ENCODE results near the gene TNXB. TPM values are rescaled to one million over a fixed set of nuclear protein-coding genes. Genes with fewer than 3 reads are reported as not detected.
"Not testable (repeated sequence)": the region's sequence is repeated elsewhere in the genome, so short reads cannot be mapped to it uniquely, and the experiment has no call there.

The TNXB gene
- total RNA-seq, 5 donors from 2014 or later (not counting 1 experiment from before 2014, with no cell fraction given), result 8.0 to 20.9 (median 15.4) TPM

DNA sequence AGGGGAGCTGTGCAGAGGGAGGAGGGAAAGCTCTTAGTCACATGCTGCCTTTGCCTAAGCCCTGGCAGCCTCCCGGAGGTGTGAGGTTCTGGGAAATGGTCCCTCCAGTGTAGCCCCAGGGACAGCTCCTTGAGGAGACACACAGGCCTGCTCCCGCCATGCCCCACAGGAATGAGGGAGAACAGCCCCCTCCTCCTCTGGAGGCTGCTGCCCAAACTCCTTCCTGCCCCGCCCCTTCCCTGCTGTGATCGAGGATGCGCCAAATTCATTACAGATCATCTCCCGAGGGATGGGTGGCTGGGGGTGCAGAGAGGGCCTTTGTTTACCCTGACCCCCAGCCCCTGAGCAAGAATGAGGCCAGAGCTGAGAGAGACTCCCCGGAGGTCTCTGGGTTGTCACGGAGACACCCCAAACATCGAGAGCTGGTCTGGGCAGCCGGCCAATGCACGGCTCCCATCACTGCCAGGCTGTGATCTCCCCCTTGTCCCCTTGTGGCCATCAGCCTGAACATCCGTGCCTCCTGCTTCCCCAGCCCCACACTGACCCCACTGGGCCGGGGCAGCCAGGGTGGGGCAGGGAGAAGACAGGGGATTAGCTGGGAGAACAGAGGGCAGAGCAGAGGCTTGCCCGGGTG, 62.6 kb downstream of the TNXB start:
- no peaks in the 10 kb centered on the region for H3K36me3 Mint-ChIP-seq
- ATAC-seq (replicated peaks in 1 of 4) (no peak), DNase-seq (no peak)
- POLR2A ChIA-PET, result no interaction called here
- Histone ChIP-seq H3K4me3 (ENCODE audit: control insufficient read depth in 1 of 2, extremely low read depth in 1 of 2, low read length in 1 of 2) (no peak overlapping the region), H3K27ac (ENCODE audit: low read length) (no peak overlapping the region), H3K9me3 (no peaks in the 10 kb centered on the region), H3K36me3 (ENCODE audit: control insufficient read depth in 2 of 2, extremely low read depth in 1 of 2, insufficient read depth in 1 of 2, low read length in 1 of 2) (no peaks in the 10 kb centered on the region), H3K27me3 (replicated peaks in 1 of 2; ENCODE audit: control insufficient read depth in 2 of 2, extremely low read depth in 1 of 2, insufficient read depth in 2 of 2, low read length in 1 of 2) (peaks cover 0 to 26% of the 10 kb centered on the region in 2 experiments), H3K4me1 (ENCODE audit: control insufficient read depth in 1 of 2, extremely low read depth in 1 of 2, insufficient read depth in 2 of 2, low read length in 2 of 2) (peaks cover 0 to 9% of the 10 kb centered on the region in 2 experiments)
- no peaks in the 10 kb centered on the region for H3K27me3 Mint-ChIP-seq
- H3K4me1 Mint-ChIP-seq, result peaks cover 5 to 7% (median 6%) of the 10 kb centered on the region in 3 donors
- H3K27ac Mint-ChIP-seq, result no peak overlapping the region
- no peak overlapping the region for H3K4me3 Mint-ChIP-seq
- CTCF ChIA-PET, result interaction anchor here in 1 of 2 donors (0.5 kb wide), 1 partner anchor 116 kb away, joined by 5 read pairs; no protein-coding TSS in a partner anchor
- H3K9me3 Mint-ChIP-seq, result no peaks in the 10 kb centered on the region
- WGBS (ENCODE audit: insufficient coverage), result 65% methylated on average over 4 of the region's 14 CpGs

DNA sequence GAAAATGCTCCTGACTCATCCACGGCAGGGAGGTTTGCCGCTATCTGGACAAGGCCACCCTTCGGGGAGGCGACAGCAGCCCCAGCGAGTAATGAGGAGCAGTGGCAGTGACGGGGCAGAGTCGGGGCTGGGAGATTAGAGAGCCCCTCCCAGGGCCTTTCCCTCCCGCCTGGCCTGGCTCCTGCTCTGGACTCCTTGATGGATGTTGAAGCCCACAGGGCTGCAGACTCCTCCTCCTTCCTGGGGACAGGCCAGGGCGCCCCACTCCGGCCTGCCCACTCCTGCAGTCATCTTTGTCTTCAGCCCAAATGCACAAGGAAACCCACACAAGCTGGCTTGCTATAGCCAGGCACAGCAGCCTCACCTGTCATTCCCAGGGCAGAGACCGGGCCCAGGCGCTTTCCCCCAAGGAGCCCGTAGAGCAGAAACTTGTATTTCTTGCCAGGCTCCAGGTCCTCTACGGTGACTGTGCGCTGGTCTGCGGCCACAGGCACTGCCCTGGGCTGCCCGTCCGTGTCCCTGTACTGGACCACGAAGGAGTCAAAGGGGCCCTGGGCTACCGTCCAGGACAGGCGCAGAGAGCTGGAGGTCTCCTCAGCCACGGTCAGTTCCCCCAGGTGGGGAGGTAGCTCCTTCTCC, 63.2 kb downstream of the TNXB start:
- H3K4me1 Mint-ChIP-seq, result peaks cover 5 to 7% (median 6%) of the 10 kb centered on the region in 3 donors
- H3K27me3 Mint-ChIP-seq, result no peaks in the 10 kb centered on the region
- DNase-seq (no peak), ATAC-seq (replicated peaks in 1 of 4) (no peak)
- no peaks in the 10 kb centered on the region for H3K9me3 ChIP-seq
- H3K36me3 ChIP-seq (ENCODE audit: control insufficient read depth in 2 of 2, extremely low read depth in 1 of 2, insufficient read depth in 1 of 2, low read length in 1 of 2), result no peaks in the 10 kb centered on the region
- H3K36me3 Mint-ChIP-seq, result no peaks in the 10 kb centered on the region
- peaks cover 0 to 9% of the 10 kb centered on the region in 2 experiments for H3K4me1 ChIP-seq (ENCODE audit: control insufficient read depth in 1 of 2, extremely low read depth in 1 of 2, insufficient read depth in 2 of 2, low read length in 2 of 2)
- peaks cover 0 to 26% of the 10 kb centered on the region in 2 experiments for H3K27me3 ChIP-seq (replicated peaks in 1 of 2; ENCODE audit: control insufficient read depth in 2 of 2, extremely low read depth in 1 of 2, insufficient read depth in 2 of 2, low read length in 1 of 2)
- H3K27ac Mint-ChIP-seq, result no peak overlapping the region
- CTCF ChIA-PET, result interaction anchor here in 1 of 2 donors (0.5 kb wide), 1 partner anchor 116 kb away, joined by 5 read pairs; no protein-coding TSS in a partner anchor
- no peaks in the 10 kb centered on the region for H3K9me3 Mint-ChIP-seq
- no peak overlapping the region for H3K27ac ChIP-seq (ENCODE audit: low read length)
- H3K4me3 Mint-ChIP-seq, result no peak overlapping the region
- no peak overlapping the region for H3K4me3 ChIP-seq (ENCODE audit: control insufficient read depth in 1 of 2, extremely low read depth in 1 of 2, low read length in 1 of 2)
- WGBS (ENCODE audit: insufficient coverage), result 92% methylated on average over 15 of the region's 22 CpGs
- POLR2A ChIA-PET, result no interaction called here

DNA sequence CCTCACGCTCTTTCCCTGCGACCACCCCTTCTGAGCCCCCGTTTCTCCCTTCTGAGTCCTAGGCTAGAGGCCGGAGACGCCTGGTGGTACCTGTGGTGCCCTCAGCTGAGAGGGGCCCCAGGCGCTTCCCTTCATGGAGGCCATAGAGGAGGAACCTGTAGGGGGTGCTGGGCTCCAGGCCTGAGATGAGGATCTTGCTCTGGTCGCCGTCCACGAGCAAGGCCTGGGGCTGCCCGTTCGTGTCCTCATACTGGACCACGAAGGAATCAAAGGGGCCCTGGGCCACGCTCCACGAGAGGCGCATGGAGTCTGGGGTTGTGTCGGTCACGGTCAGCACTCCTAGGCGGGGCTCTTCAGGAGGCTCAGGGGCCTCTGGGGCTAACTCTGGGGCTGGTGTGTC, 64.2 kb downstream of the TNXB start:
- H3K27ac ChIP-seq (ENCODE audit: low read length); H3K36me3 Mint-ChIP-seq; H3K27ac Mint-ChIP-seq; H3K4me3 ChIP-seq (ENCODE audit: control insufficient read depth in 1 of 2, extremely low read depth in 1 of 2, low read length in 1 of 2); DNase-seq; H3K4me3 Mint-ChIP-seq; ATAC-seq (replicated peaks in 1 of 4); POLR2A ChIA-PET; H3K36me3 ChIP-seq (ENCODE audit: control insufficient read depth in 2 of 2, extremely low read depth in 1 of 2, insufficient read depth in 1 of 2, low read length in 1 of 2); H3K9me3 Mint-ChIP-seq; H3K9me3 ChIP-seq; H3K4me1 Mint-ChIP-seq; H3K27me3 Mint-ChIP-seq; H3K4me1 ChIP-seq (ENCODE audit: control insufficient read depth in 1 of 2, extremely low read depth in 1 of 2, insufficient read depth in 2 of 2, low read length in 2 of 2); CTCF ChIA-PET: not testable (repeated sequence)
- WGBS (ENCODE audit: insufficient coverage), result 100% methylated on average over 1 of the region's 18 CpGs
- H3K27me3 ChIP-seq (replicated peaks in 1 of 2; ENCODE audit: control insufficient read depth in 2 of 2, extremely low read depth in 1 of 2, insufficient read depth in 2 of 2, low read length in 1 of 2), result peaks cover 0 to 26% of the 10 kb centered on the region in 2 experiments

DNA sequence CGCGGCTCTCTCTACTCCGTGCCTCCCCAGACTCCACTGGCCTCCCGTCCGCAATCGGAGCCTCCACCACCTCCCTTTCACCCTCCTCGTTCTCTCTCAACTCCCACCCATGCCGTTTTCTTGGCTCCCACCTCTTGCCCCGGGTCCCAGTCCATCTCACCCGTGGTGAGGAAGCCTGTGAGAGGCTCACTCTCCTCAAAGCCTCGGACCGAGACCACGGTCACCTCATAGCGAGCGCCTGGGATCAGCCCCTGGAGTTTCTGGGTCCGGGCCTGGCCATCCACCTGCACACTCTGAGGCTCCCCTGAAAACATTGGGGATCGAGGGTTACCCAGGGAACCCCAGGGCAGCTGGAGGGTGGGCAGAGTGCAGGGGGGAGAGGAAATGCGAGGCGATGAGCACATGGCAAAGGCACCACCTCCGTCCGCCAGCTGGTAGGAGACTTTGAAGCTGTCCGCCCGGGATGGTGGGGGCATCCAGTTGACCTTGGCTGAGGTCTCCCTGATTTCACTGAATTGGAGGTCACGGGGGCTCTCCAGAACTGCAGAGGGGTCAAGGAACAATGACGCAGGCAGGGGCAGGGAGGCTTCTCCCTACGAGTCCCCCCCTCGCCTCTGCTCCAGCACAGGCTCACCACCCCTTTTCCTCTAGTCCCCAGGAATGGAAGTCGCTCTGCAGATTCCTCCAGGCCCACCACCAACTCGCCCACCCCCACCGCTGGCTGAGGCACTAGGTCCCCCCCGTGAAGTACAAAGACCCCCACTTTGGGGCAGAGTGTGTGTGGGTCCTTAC, 65.4 kb downstream of the TNXB start:
- H3K36me3 ChIP-seq (ENCODE audit: control insufficient read depth in 2 of 2, extremely low read depth in 1 of 2, insufficient read depth in 1 of 2, low read length in 1 of 2); H3K4me1 ChIP-seq (ENCODE audit: control insufficient read depth in 1 of 2, extremely low read depth in 1 of 2, insufficient read depth in 2 of 2, low read length in 2 of 2); ATAC-seq (replicated peaks in 1 of 4); H3K27ac ChIP-seq (ENCODE audit: low read length); POLR2A ChIA-PET; H3K27ac Mint-ChIP-seq; DNase-seq; H3K4me3 Mint-ChIP-seq; H3K9me3 ChIP-seq; H3K27me3 Mint-ChIP-seq; H3K4me3 ChIP-seq (ENCODE audit: control insufficient read depth in 1 of 2, extremely low read depth in 1 of 2, low read length in 1 of 2); H3K36me3 Mint-ChIP-seq; CTCF ChIA-PET; H3K9me3 Mint-ChIP-seq; H3K4me1 Mint-ChIP-seq: not testable (repeated sequence)
- H3K27me3 ChIP-seq (replicated peaks in 1 of 2; ENCODE audit: control insufficient read depth in 2 of 2, extremely low read depth in 1 of 2, insufficient read depth in 2 of 2, low read length in 1 of 2), result peaks cover 0 to 21% of the 10 kb centered on the region in 2 experiments
- 88% methylated on average over 4 of the region's 31 CpGs for WGBS (ENCODE audit: insufficient coverage)

DNA sequence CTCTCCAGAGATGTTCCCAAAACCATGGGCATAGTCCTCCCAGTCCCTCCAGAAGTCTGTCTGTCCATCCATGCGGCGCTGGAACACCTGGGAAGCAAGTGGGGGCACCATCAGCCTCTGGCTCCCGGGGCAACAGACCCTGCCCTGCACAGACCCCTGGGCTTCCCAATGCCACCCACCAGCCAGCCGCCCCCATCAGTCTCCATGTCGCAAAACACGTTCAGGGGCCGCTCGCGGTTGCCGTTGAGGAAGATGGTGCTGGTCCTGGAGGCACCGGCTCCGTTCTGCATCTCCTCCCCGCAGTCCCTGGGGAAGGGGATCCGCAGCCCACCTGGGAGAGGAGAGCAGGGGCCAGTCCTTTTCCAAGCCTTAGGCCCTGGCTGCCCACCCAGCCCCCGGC, 66.9 kb downstream of the TNXB start:
- DNase-seq; CTCF ChIA-PET; H3K27me3 Mint-ChIP-seq; H3K9me3 Mint-ChIP-seq; POLR2A ChIA-PET; H3K4me1 Mint-ChIP-seq; H3K27ac Mint-ChIP-seq; ATAC-seq (replicated peaks in 1 of 4); H3K27ac ChIP-seq (ENCODE audit: low read length); H3K36me3 ChIP-seq (ENCODE audit: control insufficient read depth in 2 of 2, extremely low read depth in 1 of 2, insufficient read depth in 1 of 2, low read length in 1 of 2); H3K36me3 Mint-ChIP-seq; H3K4me3 Mint-ChIP-seq; H3K9me3 ChIP-seq; H3K27me3 ChIP-seq (replicated peaks in 1 of 2; ENCODE audit: control insufficient read depth in 2 of 2, extremely low read depth in 1 of 2, insufficient read depth in 2 of 2, low read length in 1 of 2); H3K4me1 ChIP-seq (ENCODE audit: control insufficient read depth in 1 of 2, extremely low read depth in 1 of 2, insufficient read depth in 2 of 2, low read length in 2 of 2); H3K4me3 ChIP-seq (ENCODE audit: control insufficient read depth in 1 of 2, extremely low read depth in 1 of 2, low read length in 1 of 2): not testable (repeated sequence)
- WGBS (ENCODE audit: insufficient coverage), result 40% methylated on average over 1 of the region's 15 CpGs

DNA sequence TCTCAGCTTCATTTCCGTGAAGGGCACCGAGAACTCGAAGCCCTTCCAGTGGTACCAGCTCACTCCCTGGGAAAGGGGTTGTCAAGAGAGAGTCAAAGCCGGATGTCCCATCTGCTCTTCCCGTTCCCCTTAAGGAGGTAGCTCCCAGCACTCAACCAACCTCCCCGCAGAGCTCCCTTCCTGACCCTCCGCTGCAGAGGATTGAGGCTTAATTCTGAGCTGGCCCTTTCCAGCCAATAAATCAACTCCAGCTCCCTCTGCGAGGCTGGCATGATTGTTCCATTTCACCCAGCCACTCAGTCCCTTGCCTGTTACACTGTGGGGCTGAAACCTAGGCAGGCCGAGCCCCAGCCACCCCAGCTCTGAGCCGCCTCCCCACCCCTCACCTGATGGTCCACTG, 67.8 kb downstream of the TNXB start:
- H3K4me3 Mint-ChIP-seq; H3K4me1 ChIP-seq (ENCODE audit: control insufficient read depth in 1 of 2, extremely low read depth in 1 of 2, insufficient read depth in 2 of 2, low read length in 2 of 2); POLR2A ChIA-PET; H3K36me3 Mint-ChIP-seq; H3K27ac ChIP-seq (ENCODE audit: low read length); H3K36me3 ChIP-seq (ENCODE audit: control insufficient read depth in 2 of 2, extremely low read depth in 1 of 2, insufficient read depth in 1 of 2, low read length in 1 of 2); H3K9me3 ChIP-seq; H3K27me3 ChIP-seq (replicated peaks in 1 of 2; ENCODE audit: control insufficient read depth in 2 of 2, extremely low read depth in 1 of 2, insufficient read depth in 2 of 2, low read length in 1 of 2); DNase-seq; H3K27ac Mint-ChIP-seq; CTCF ChIA-PET; H3K4me3 ChIP-seq (ENCODE audit: control insufficient read depth in 1 of 2, extremely low read depth in 1 of 2, low read length in 1 of 2); H3K9me3 Mint-ChIP-seq; ATAC-seq (replicated peaks in 1 of 4); H3K27me3 Mint-ChIP-seq: not testable (repeated sequence)
- 93% methylated on average over 4 of the region's 10 CpGs for WGBS (ENCODE audit: insufficient coverage)
- H3K4me1 Mint-ChIP-seq, result peaks cover 8 to 11% (median 10%) of the 10 kb centered on the region in 3 donors

All from T-cell (primary cell).